Brain microvascular endothelial cell (primary cell): ENCODE data around the gene PLSCR4.

ENCODE experiments used
- DNase-seq: peaks from one replicate; pipeline ENCODE4 v3.0.0-alpha.2; 2020
- H3K27ac ChIP-seq: fragments of 250-450 bp; sonication (Bioruptor Pico); 2 replicates; pipeline ENCODE4 v1.5.1; 2020; ENCODE audit warnings: mild to moderate bottlenecking, moderate library complexity
- H3K27me3 ChIP-seq: fragments of 250-450 bp; sonication (Bioruptor Pico); replicated peaks from 2 replicates; pipeline ENCODE4 v1.5.1; 2020; ENCODE audit warnings: mild to moderate bottlenecking
- H3K36me3 ChIP-seq: fragments of 250-450 bp; sonication (Bioruptor Pico); replicated peaks from 2 replicates; pipeline ENCODE4 v1.5.1; 2020; ENCODE audit warnings: mild to moderate bottlenecking
- H3K4me3 ChIP-seq: 2 replicates; pipeline ENCODE4 v1.5.1; 2011; ENCODE audit warnings: low read depth, mild to moderate bottlenecking, control low read depth, low read length, moderate library complexity
- in situ Hi-C: cut with HindIII; loops from 2 replicates; pipeline ENCODE4 v1.10.0; 2017; ENCODE audit warnings: low sequenced_read_pairs, low pct_ligation_motif_present
- TF ChIP-seq, protein P1 (sequence below): IDR thresholded peaks from 2 replicates; pipeline ENCODE4 v1.5.1; 2011; ENCODE audit warnings: low read depth, mild to moderate bottlenecking, moderate library complexity, low read length, control low read depth, inconsistent platforms; ENCODE audit errors: missing control alignments

PLSCR4 gene

DNA sequence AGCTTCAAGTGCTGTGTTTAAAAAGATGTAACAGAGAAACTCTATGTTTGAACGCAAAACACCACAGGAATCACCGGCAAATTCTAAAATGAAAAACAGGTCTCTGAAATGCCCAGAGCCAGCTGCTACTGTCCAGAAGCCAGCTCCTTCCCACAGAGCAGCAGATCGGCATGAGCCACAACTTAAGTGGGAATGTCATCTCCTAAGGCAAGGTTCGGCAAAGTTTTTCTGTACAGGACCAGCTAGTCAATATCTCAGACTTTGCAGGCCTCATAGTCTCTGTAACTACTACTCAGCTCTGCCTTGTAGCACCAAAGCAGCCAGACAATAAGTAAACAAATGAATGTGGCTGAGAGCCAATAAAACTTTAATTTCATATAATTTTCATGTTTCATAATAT is 94.8 kb downstream of the PLSCR4 start:
- Histone ChIP-seq H3K27ac (no peak overlapping the region), H3K36me3 (peaks cover 7% of the 10 kb centered on the region), H3K4me3 (no peak overlapping the region), H3K27me3 (no peaks in the 10 kb centered on the region)
- DNase-seq, result no peak
- TF ChIP-seq, protein P1, sequence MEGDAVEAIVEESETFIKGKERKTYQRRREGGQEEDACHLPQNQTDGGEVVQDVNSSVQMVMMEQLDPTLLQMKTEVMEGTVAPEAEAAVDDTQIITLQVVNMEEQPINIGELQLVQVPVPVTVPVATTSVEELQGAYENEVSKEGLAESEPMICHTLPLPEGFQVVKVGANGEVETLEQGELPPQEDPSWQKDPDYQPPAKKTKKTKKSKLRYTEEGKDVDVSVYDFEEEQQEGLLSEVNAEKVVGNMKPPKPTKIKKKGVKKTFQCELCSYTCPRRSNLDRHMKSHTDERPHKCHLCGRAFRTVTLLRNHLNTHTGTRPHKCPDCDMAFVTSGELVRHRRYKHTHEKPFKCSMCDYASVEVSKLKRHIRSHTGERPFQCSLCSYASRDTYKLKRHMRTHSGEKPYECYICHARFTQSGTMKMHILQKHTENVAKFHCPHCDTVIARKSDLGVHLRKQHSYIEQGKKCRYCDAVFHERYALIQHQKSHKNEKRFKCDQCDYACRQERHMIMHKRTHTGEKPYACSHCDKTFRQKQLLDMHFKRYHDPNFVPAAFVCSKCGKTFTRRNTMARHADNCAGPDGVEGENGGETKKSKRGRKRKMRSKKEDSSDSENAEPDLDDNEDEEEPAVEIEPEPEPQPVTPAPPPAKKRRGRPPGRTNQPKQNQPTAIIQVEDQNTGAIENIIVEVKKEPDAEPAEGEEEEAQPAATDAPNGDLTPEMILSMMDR, result no peak
- in situ Hi-C loops, result no loop called here

DNA sequence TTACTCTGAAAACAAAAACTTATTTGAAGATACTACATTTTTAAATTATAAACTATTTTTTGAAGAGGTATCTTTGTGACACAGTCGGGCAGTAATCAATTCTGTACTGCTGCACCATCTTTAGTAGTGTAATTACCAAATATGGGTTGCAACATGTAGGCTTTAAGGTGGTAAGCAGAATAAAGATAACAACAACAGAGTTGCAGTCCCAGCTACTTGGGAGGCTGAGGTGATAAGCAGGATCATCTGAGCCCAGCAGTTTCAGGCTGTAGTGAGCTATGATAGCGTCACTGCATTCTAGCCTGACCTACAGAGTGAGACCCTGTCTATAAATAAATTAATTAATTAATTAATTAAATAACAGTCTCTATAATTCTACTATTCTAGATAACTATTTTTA is 95.9 kb downstream of the PLSCR4 start:
- in situ Hi-C loops, result no loop called here
- H3K27ac ChIP-seq, result no peak overlapping the region
- no peaks in the 10 kb centered on the region for H3K27me3 ChIP-seq
- peaks cover 10% of the 10 kb centered on the region for H3K36me3 ChIP-seq
- DNase-seq, result no peak
- TF ChIP-seq, protein P1, result no peak
- H3K4me3 ChIP-seq, result no peak overlapping the region

DNA sequence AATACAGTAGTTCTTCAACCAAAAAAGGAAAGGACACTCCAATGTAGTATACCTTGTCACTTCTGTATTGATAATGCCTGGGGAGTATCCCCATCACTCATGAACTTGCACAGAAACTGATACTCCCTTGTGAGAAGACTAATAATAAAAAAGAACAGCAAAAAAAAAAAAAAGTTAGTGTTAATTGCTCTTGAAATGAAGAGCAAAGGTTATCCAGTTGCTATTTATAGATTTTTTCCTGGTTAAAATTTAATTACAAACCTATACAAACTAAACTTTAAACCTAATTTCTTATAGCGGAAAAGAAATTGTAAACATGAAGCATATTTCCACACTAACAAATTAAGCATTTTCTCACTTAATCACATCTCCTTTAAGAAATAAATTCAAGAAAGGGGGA is 96.6 kb downstream of the PLSCR4 start:
- Histone ChIP-seq H3K27ac (no peak overlapping the region), H3K36me3 (peaks cover 12% of the 10 kb centered on the region), H3K27me3 (no peaks in the 10 kb centered on the region), H3K4me3 (no peak overlapping the region)
- in situ Hi-C loops, result no loop called here
- no peak for DNase-seq
- TF ChIP-seq, protein P1, result no peak

DNA sequence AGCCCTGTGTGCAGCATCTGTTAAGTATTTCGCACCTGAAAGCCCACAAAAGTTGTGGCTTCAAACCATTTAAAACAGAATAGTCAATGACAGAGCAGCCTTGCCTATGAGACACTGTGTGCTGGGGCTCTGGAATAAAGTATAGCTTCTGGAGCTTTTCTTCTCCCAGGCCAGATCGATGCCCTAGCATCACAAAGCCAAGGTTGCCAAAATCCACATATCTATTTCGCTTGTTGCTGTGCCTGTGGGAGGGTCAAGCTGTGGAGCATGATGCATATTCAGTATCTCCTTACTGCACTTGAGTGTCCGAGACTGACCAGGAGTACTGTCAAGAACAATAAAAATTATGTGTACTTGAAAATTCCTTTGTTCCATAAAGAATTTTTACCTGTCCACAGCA is 97.5 kb downstream of the PLSCR4 start:
- no peak overlapping the region for H3K27ac ChIP-seq
- in situ Hi-C loops, result no loop called here
- no peak for DNase-seq
- H3K27me3 ChIP-seq, result no peaks in the 10 kb centered on the region
- no peak overlapping the region for H3K4me3 ChIP-seq
- TF ChIP-seq, protein P1, result no peak
- H3K36me3 ChIP-seq, result peaks cover 12% of the 10 kb centered on the region

DNA sequence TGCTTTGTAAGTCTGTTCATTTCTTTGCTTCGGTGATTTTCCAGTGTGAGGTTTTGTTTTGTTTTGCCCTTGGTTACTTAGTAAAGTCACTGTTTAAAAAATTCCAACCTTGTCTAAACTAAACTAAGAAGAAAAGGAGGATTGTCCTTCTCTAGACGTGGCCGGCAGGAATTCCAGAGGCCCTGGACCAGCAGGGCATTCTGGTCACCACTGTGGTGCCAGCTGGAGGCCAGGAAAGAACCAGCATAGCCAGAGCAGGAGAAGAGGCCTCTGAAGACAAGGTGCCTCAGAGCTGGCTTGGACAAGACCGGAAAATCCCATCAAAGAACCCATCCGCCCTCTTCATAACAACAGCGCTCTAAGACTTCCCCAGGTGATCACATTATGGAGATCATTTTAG is 98.1 kb downstream of the PLSCR4 start:
- no peaks in the 10 kb centered on the region for H3K27me3 ChIP-seq
- no peak for DNase-seq
- in situ Hi-C loops, result no loop called here
- TF ChIP-seq, protein P1, result no peak
- peaks cover 12% of the 10 kb centered on the region for H3K36me3 ChIP-seq
- no peak overlapping the region for H3K27ac ChIP-seq
- H3K4me3 ChIP-seq, result no peak overlapping the region

DNA sequence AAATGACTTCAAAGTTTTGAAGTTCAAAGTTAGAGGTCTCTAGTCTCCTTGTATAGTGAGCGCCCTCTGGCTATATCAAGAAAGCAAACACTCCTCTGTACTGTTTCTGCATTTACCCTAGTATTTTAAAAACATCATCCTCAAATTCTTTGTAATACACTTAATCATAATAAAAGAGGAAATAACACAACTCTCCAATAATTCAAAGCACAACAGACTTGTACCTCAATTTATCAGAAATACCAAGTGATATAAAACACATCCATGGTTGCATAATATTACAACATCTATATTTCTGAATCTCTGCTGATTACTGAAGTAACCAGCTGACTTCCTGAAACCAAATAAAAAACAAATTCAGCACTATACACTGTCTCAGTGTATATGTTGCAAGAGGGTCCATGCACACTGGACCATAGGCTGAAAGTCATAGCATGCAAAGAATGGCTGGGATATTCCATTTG is 102.4 kb downstream of the PLSCR4 start:
- in situ Hi-C loops, result no loop called here

More for the DNA sequence above, 102.4 kb downstream of the PLSCR4 start:
- TF ChIP-seq, protein P1, result peak; percentile 45
- no peak for DNase-seq
- Histone ChIP-seq H3K27ac (no peak overlapping the region), H3K4me3 (no peak overlapping the region), H3K36me3 (peaks cover 17% of the 10 kb centered on the region), H3K27me3 (no peaks in the 10 kb centered on the region)
